GM06990 (cell line): Measurements from ENCODE around the gene LRRC56.

Source experiments
- DNase-seq: peaks from one replicate; pipeline ENCODE4 v3.0.0-alpha.2; 2011; ENCODE audit not compliant: insufficient read length; ENCODE audit errors: extremely low read depth
- H3K27me3 ChIP-seq: replicated peaks from 2 replicates; pipeline ENCODE4 v1.6.0; 2011; ENCODE audit warnings: low read length; ENCODE audit not compliant: control insufficient read depth, insufficient read depth
- H3K36me3 ChIP-seq: 2 replicates; pipeline ENCODE4 v1.5.1; 2011; ENCODE audit warnings: low read length; ENCODE audit not compliant: control insufficient read depth, insufficient read depth
- H3K4me3 ChIP-seq: replicated peaks from 2 replicates; pipeline ENCODE4 v1.5.1; 2011; ENCODE audit warnings: low read depth, mild to moderate bottlenecking, control low read depth, low read length
- TF ChIP-seq, protein P1 (sequence below): IDR thresholded peaks from 2 replicates; pipeline ENCODE4 v1.5.1; 2011; ENCODE audit warnings: low read length, control low read depth, mild to moderate bottlenecking, inconsistent platforms; ENCODE audit not compliant: insufficient read depth, poor library complexity, severe bottlenecking

The LRRC56 gene

DNA sequence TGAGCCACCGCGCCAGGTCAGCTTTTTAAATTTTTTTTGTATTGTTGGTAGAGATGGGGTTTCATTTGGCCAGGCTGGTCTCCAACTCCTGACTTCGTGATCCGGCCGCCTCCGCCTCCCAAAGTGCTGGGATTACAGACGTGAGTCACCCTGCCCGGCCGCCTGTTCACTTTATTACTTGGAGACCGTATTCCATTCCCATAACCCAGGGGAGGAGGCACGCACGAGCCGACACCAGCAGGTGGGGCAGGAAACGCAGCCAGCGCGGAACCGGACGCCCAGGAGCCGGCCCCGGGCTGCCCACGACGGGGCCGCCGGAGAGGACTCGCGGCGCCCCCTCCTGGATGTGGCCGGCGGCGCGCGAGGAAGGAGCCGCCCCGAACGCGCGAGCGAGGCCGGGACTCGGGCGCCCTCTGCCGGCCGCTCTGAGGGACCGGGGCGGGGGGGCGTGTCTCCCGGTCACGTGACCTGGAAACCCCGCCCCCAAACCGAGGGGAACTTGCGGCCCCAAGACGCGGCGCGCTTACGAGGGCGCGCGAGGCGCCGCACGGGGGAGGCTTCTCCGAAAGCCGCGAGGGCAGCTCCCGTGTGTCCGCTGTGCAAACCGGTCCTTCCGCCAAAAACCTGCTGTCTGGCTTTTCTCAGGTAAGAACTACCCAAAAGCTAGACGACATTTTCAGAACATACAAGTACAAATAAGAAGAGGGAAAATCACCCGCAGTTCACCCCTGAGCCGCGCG lies 18.7 kb upstream of the LRRC56 start:
- peak; percentile 91 for DNase-seq
- Histone ChIP-seq H3K27me3 (no peaks in the 10 kb centered on the region), H3K4me3 (no peak overlapping the region), H3K36me3 (no peaks in the 10 kb centered on the region; the same call in 1 of the 2 replicates)
- TF ChIP-seq, protein P1, sequence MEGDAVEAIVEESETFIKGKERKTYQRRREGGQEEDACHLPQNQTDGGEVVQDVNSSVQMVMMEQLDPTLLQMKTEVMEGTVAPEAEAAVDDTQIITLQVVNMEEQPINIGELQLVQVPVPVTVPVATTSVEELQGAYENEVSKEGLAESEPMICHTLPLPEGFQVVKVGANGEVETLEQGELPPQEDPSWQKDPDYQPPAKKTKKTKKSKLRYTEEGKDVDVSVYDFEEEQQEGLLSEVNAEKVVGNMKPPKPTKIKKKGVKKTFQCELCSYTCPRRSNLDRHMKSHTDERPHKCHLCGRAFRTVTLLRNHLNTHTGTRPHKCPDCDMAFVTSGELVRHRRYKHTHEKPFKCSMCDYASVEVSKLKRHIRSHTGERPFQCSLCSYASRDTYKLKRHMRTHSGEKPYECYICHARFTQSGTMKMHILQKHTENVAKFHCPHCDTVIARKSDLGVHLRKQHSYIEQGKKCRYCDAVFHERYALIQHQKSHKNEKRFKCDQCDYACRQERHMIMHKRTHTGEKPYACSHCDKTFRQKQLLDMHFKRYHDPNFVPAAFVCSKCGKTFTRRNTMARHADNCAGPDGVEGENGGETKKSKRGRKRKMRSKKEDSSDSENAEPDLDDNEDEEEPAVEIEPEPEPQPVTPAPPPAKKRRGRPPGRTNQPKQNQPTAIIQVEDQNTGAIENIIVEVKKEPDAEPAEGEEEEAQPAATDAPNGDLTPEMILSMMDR: peak; percentile 46

DNA sequence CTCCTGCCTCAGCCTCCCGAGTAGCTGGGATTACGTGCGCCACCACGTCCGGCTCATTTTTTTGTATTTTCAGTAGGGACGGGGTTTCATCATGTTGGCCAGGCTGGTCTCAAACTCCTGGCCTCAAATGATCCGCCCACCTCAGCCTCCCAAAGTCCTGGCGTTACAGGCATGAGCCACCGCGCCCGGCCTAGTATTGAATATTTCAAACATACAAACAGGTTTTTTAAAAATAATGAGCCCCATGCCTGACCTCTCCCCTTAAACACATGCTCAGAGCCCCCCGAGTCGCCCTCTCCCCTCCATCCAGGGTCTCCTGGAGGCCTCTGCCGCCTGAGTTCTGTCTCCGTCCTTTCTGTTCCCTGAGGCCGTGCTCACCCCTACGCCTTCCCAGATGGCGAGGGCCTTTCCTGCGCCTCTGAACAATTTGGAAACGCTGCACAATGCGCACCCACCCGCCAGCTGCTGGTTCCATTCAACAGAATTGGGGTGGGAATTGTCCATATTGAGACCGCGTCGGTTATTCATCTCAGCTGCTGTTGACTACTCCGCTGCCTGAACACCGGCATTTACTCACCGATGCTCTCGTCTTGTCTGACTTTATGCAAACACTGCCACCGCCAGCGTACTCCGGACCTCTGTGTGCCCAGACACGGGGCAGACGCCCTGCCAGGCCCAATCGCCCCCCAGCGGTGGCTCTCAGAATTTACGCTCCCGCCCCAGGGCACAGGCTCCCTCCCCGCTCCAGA lies 16.7 kb upstream of the LRRC56 start:
- Histone ChIP-seq H3K36me3 (no peaks in the 10 kb centered on the region), H3K27me3 (no peaks in the 10 kb centered on the region), H3K4me3 (no peak overlapping the region)
- TF ChIP-seq, protein P1: no peak
- no peak for DNase-seq

DNA sequence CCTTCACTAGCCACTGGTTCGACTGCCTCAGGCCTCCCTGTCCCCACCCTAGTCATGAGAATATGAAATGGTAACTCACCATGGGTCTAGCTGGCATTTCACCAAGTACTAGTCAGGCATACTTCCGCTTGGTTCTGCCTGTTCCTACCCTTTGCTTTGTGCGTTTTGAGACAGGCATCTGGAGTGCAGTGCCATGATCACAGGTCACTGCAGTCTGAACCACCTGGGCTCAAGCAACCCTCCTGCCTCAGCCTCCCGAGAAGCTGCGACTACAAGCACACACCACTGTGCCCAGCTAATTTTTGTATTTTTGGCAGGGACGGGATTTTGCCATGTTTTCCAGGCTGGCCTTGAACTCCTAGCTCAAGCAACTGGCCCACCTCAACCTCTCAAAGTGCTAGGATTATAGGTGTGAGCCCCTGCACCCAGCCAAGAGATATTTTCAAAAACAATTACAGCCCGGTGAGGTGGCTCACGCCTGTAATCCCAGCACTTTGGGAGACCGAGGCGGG lies 16.1 kb upstream of the LRRC56 start:
- TF ChIP-seq, protein P1: no peak
- H3K36me3 ChIP-seq: no peaks in the 10 kb centered on the region
- no peak overlapping the region for H3K4me3 ChIP-seq

DNA sequence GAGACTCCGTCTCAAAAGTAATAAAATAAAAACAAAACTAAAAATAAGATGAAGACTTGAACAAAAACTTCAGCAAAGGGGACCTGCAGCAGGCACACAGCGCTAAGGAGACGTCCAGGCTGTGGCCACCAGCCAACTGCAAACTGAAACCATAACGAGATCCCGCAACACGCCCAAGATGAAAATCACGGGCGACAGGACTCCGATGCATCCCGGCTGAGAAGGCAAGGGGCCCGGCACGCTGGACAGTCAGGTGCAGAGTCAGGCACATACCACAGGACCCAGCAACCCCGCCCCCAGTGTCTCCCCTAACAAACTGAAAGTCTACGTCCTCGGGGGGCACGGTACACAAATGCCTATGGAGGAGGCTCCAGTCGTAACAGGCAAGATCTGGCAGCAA lies 11.1 kb upstream of the LRRC56 start:
- no peak for DNase-seq
- no peak overlapping the region for H3K4me3 ChIP-seq
- TF ChIP-seq, protein P1: no peak
- H3K27me3 ChIP-seq: no peaks in the 10 kb centered on the region
- H3K36me3 ChIP-seq: peaks cover 6% of the 10 kb centered on the region

More for the DNA sequence above, 16.1 kb upstream of the LRRC56 start:
- no peak for DNase-seq
- no peaks in the 10 kb centered on the region for H3K27me3 ChIP-seq

DNA sequence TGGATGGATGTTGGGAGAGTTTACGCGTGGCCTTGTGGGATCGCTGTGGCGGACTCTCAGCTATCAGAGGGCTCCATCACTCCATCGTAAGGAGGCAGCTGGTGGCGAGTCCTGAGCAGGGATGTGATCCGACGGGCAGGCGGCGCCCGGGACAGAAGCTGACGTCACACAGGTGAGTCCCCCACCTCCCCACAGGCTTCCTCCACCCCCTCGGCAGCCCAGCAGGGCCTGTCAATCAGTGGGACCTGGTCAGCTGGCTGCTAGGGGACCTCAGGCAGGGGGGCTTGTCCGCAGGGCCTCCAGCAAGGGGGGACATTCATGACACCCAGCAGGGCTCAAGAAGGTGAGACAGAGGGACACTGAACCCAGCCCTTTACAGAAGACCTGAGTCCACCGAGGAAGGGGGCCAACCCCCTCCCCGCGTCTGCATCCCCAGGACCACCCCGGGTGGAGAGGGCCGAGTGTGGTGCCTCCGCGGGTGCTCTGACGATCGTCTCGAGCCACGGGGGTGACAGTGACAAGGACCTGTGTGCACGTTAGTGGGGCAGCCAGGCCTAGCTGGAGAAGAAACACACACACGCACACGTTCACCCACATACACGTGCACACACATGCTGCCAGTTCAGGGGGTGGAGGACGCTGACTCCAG lies 9.0 kb upstream of the LRRC56 start:
- TF ChIP-seq, protein P1: no peak
- Histone ChIP-seq H3K36me3 (peaks cover 16% of the 10 kb centered on the region), H3K27me3 (no peaks in the 10 kb centered on the region), H3K4me3 (no peak overlapping the region)
- no peak for DNase-seq
